Right renal pelvis (tissue), 4 donors: ENCODE measurements around the gene PRAMEF15. TPM values are rescaled to one million over a fixed set of nuclear protein-coding genes. Genes with fewer than 3 reads are reported as not detected.
"Not testable (repeated sequence)": the region's sequence is repeated elsewhere in the genome, so short reads cannot be mapped to it uniquely, and the experiment has no call there.

Experiments used
- DNase-seq, 4 donors: peaks; one replicate each; pipeline ENCODE4 v3.0.0-alpha.2; 2013; ENCODE audit warnings: low read depth in 4 of 4, low spot score in 3 of 4, missing footprints in 1 of 4
- polyA plus RNA-seq, 4 donors: library from polyadenylated mRNA; unstranded; fragments of 120-200 nt; gene quantifications; one replicate each; pipeline ENCODE4 v1.2.1, GENCODE V29; 2013; ENCODE audit not compliant: insufficient read length in 4 of 4

PRAMEF15 gene
- polyA plus RNA-seq: not detected

- DNase-seq: not testable (repeated sequence)
These were observed at the start of gene PRAMEF15 for GRCh38 chr1:13315281-13315680. PRAMEF15 (plus strand) TSS chr1:13315581; CDS start chr1:13318408, 2,827 bp downstream.

- not testable (repeated sequence) for DNase-seq
These were observed 38.4 kb upstream of the PRAMEF15 start for GRCh38 chr1:13277016-13277415.

- DNase-seq: not testable (repeated sequence)
These were observed 35.8 kb upstream of the PRAMEF15 start for GRCh38 chr1:13279617-13280016.

- not testable (repeated sequence) for DNase-seq
These were observed 30.3 kb upstream of the PRAMEF15 start, which contains the start of gene PRAMEF8 for GRCh38 chr1:13285037-13285436. PRAMEF8 (minus strand) TSS chr1:13285137; CDS start chr1:13284091, 1,046 bp downstream.

GRCh38 chr1:13289030-13289429 is 26.4 kb upstream of the PRAMEF15 start:
- not testable (repeated sequence) for DNase-seq

- DNase-seq: not testable (repeated sequence)
These were observed 18.0 kb upstream of the PRAMEF15 start for GRCh38 chr1:13297216-13297931.

GRCh38 chr1:13298699-13299098 is 16.7 kb upstream of the PRAMEF15 start:
- DNase-seq: not testable (repeated sequence)

GRCh38 chr1:13302197-13302596 is 13.2 kb upstream of the PRAMEF15 start:
- DNase-seq: not testable (repeated sequence)

- DNase-seq: not testable (repeated sequence)
These were observed 12.1 kb upstream of the PRAMEF15 start, which contains the start of gene PRAMEF33 for GRCh38 chr1:13303239-13303638. PRAMEF33 (plus strand) TSS chr1:13303539; CDS start chr1:13305955, 2,416 bp downstream.

GRCh38 chr1:13342496-13342895 is 27.1 kb downstream of the PRAMEF15 start:
- DNase-seq: not testable (repeated sequence)

GRCh38 chr1:13347034-13347433 is 31.7 kb downstream of the PRAMEF15 start, which contains the start of gene PRAMEF14:
PRAMEF14 (minus strand) TSS chr1:13347134; CDS start chr1:13345314, 1,820 bp downstream.
- not testable (repeated sequence) for DNase-seq

GRCh38 chr1:13353476-13353875 is 38.1 kb downstream of the PRAMEF15 start:
- DNase-seq: not testable (repeated sequence)

GRCh38 chr1:13354475-13354874 is 39.1 kb downstream of the PRAMEF15 start:
- DNase-seq: not testable (repeated sequence)

GRCh38 chr1:13356774-13357173 is 41.4 kb downstream of the PRAMEF15 start:
- peak; percentile 8 to 28 (median 20) for DNase-seq

GRCh38 chr1:13362364-13362763 is 47.0 kb downstream of the PRAMEF15 start:
- DNase-seq: not testable (repeated sequence)

GRCh38 chr1:13364928-13365327 is 49.5 kb downstream of the PRAMEF15 start:
- not testable (repeated sequence) for DNase-seq

GRCh38 chr1:13366536-13366935 is 51.2 kb downstream of the PRAMEF15 start:
- not testable (repeated sequence) for DNase-seq

- DNase-seq: not testable (repeated sequence)
These were observed 53.2 kb downstream of the PRAMEF15 start for GRCh38 chr1:13368544-13368943.
